HG03432 (cell line): ENCODE results near the gene IQCE.

Experiments
- ATAC-seq: cut with Tn5 transposase; IDR thresholded peaks from one replicate; pipeline ENCODE4 v1.9.1; 2021; ENCODE audit warnings: mild to moderate bottlenecking, moderate library complexity; ENCODE audit not compliant: unreplicated experiment

Gene IQCE

DNA sequence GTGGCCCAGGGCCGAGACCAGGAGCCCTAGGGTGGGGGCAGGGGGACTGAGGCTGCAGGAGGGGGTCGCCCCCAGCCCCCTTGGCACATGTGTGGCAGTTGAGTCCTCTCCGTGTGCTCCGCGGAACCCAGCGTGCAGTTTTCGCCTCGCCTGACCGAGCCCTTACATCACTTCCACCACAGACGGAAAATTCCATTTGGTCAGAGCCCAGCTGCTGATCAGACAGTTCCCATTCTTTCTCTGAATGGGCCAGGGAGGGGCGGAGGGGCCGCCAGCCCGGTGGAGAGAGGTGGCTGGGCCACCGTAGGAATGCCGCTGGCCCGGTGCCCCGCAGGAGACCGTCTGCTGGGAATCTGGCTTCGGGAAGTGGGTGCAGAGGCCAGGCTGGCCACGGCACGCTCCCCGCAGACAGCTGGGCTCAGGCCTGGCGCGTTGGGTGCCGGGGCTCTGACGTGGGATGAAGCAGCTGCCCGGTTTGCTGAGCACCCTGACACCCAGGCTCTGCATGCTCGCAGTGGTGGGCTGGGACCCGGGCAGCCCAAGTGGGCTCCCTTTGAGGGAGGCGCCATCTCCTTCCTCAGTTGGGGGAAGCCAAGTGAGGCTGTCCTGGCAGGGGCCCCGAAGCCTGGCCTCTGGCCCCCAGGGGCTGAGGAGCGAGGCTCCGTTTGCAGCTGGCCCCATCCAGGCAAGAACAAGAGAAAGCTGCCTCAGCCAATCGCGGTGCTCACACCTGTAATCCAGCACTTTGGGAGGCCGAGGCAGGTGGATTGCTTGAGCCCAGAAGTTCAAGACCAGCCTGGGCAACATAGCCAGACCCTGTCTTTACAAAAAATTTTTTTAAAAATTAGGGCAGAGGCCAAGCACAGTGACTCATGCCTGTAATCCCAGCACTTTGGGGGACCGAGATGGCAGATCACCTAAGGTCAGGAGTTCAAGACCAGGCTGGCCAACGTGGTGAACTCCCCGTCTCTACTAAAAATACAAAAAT, 82.9 kb downstream of the IQCE start:
- peak; percentile 47 for ATAC-seq

DNA sequence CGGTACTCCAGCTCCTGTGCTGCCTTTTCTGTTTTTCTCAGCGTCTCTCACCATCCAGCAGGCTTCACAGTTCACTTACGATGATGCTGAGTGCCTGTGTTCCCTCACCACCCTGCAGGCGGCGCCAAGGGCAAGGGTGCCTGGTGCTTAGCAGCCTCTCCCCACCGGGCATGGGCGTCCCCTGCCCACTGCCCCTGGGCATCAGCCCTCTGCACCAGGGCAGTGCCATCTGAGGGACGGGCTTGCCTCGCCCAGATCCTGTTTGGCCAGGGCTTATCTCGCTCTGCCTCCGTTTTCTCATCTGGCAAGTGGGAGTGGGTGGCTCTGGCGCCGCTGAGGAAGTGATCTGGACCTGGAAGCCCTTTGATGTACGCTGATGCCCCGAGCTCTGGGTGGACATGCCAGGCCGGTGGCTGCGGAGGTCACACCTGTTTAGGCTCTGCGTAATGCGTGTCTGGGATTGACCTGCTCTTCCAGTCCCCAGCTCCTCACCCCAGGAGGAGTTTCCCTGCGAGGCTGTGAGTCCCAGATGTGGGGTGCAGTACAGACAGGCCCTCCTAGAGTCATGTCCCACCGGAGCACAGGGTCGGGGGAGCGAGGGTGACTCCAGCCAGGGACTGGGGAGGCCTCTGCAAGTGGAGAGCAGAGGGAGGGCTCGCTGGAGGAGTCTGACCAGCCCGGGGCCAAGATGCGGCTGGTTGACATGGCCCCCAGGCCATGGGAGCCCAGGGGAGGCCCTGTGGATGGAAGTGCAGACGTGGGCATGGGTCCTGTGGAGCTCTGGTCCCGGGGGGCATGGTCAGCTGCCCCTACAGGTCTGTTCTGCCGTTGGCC, 84.8 kb downstream of the IQCE start:
- ATAC-seq = no peak

DNA sequence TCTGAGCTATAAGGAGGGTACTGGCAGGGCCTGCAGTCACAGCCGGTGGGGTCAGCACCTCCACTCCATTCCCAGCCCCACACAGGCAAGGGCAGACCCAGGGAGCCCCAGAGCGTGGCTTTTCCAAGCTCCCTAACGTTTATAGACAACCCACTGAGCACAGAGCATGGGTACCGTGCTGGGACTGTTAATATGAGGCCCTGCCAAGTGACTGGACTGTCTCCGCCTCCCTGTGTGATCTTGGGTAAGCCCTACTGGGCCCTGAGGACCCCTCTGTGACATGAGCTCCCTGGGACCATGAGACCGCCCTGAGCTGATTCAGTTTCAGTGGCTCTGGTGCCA, 85.4 kb downstream of the IQCE start:
- ATAC-seq = no peak

DNA sequence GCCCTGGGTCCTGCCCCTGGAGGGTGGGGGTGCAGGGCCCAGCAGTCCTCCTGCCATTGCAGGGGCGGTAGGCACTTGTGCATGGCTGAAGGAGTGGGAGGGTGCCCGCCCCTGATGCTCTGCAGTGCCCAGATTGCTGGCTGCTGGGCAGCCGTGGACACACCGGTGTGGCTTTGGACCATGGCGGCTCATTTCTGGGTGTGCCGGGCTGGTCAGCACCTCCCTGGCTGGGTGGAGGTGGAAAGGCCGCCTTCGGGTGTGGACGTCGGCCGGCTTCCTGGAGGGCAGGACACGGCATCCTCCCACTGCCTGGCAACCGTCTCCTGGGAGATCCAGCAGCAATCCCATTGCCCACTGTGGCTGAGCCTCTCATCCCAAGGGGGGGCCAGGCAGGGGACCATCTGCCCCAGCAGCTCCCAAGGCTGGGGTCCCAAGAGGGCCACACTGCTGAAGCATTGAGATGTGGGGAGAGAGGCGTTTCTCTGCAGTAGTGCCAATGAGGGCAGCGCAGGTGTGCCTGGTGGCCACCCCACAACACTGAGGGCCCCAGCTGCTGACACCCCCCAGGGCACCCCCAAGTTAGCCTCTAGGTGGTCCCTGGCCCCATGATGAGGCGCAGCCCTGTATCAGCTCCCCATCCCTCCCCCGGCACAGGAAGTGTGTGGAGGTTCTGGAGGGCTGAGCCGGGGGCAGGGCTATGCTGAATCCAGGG, 85.9 kb downstream of the IQCE start:
- ATAC-seq = peak; percentile 39

DNA sequence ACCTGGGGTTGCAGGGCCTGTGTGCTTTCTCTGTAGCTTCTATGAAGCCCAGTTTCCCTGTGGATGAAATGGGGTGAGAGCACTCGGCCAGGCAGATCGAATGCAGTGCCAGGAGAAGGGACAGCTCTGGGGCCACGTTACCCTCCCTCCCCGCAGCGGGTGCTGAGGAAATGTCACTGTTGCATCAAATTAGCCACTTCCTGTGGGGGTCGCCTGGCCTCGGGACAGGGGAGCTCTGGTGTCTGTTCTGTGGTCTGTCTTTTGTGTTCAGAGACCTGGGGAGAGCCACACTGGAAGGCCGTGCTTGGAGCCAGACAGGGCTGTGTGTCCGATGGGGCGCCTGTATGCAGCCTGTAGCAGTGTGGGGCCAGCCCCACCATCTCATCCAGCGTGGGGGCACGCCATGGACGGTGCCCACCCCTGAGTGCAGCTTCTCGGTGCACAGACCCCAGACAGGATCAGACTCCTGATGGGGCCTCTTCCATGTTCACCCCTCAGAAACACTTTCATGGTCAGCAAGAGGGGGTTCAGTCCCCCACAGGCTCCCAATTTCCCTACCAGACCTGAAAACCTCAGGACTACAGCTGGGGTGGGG, 86.6 kb downstream of the IQCE start:
- peak; percentile 56 for ATAC-seq

DNA sequence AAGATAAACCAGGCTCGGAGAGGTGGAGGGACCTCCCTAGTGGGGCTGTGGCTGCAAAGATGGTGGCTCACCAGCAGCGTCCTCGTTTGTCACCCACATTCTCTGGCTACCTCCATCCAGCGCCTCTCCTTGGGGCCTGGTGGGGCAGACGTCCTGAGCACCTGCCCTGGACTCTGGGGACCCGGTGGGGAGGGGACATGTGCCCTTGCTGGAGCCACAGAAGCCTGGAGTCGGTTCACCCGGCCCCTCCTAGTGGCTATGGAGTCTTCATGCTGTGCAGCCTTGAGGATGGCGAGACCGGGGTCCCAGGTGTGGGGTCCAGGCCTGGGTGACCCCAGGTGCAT, 87.5 kb downstream of the IQCE start:
- no peak for ATAC-seq

DNA sequence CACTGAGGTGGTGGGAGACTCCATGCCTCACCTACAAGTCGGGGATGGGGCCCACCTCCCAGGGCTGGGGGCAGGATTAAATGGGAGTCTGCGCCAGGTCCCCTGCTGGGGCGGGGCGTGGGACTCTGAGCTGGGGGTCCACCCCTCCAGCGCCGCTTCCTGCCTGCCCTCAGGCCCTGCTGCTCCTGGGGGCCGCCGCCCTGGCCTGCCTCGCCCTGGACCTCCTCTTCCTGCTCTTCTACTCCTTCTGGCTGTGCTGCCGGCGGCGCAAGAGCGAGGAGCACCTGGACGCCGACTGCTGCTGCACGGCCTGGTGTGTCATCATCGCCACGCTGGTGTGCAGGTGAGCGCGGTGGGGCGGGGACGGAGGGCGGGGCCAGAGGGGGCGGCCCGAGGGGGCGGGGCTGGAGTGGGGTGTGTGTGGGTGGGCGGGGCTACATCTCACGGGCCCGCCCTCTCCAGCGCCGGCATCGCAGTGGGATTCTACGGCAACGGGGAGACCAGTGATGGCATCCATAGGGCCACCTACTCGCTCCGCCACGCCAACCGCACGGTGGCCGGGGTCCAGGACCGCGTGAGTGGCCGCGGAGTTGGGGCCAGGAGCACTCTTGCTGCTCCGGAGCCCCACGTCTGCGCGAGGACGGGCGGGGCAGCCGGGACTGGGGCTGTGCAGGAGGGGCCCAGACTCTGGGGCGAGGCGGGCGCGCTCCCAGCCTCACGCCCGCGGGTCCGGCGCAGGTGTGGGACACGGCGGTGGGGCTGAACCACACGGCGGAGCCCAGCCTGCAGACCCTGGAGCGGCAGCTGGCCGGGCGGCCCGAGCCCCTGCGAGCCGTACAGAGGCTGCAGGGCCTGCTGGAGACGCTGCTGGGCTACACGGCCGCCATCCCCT, 88.1 kb downstream of the IQCE start:
- no peak for ATAC-seq

DNA sequence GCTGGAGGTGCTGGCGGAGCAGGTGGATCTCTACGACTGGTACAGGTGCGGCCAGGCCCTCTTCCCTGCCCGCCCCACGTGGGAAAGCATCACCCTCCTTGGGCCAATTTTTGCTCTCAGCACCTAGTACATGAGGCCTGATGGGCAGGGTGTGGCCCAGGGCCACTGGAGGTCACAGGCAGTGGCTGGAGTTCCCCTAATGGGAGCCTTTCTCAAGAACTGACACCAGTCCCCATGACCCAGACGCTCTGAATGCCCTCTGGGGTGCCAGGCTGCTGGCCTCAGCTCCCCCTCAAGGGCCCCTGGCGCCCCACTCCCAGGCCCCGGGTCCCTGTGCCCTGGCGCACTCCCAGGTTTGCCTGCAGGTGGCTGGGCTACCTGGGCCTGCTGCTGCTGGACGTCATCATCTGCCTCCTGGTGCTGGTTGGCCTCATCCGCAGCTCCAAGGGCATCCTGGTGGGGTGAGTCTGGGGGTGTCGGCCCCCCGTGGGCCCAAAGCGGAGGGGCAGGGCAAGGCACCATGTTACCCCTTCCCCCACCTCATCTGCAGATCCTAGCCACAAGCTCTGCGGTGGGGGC, 88.9 kb downstream of the IQCE start:
- no peak for ATAC-seq

DNA sequence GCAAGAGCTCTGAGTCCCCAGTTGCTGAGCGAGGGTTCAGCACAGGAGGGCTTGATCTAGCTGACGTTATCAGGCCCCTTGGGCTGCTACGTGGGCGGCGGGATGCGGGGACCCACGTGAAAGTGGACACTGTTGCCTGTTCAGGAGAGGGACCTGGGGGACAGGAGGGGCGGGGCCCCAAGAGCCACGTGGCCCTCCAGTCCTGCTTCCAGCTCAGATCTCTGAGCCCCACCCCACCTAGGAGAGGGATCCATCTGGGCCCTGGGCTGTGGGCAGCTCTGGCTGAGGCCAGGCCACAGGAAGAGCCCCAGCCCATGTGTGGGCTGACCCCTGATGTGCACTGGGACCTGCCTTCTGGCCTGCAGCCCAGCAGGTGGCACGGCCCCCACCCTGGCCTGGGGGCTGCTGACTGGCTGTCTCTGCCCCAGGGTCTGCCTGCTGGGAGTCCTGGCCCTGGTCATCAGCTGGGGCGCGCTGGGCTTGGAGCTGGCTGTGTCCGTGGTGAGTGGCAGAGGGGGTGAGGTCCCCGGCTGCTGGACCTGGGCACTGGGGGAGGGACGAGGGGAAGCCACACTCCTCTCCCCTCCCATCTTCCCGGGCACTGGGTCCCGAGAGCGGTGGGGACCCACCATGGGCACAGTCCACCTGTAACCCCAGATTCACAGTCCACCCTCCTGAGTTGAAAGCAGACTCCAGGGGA, 90.5 kb downstream of the IQCE start:
- no peak for ATAC-seq

DNA sequence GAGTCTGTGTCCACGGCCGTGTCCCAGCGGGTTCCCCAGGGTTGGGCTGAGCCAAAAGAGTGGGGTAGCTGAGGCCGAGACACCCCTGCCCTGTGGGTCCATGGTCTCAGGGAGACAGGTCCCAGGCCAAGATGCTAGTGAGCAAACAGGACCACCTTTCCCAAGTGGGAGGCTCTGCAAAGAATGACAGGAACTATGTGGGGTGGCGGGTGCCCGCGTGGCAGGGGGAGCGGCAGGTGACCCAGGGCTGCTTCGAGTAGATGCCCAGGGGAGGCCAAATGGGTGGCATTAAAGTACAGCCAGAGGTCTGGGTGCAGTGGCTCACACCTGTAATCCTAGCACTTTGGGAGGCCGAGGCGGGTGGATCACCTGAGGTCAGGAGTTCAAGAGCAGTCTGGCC, 91.2 kb downstream of the IQCE start:
- no peak for ATAC-seq

DNA sequence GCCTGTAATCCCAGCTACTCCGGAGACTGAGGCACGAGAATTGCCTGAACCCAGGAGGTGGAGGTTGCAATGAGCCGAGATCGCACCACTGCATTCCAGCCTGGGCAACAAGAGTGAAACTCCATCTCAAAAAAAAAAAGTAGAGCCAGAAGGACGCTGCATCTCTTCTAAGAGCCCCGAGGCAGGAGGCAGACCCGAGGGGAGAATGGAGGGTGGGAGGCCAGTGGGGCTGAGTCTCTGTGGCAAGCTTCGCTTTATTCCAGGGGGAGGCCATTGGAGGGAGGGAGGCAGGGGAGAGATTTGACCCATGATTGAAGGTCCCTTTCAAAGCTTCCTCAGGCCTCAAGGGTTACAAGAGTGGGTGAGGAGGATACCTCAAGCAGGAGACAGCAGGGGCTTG, 91.7 kb downstream of the IQCE start:
- ATAC-seq = no peak

DNA sequence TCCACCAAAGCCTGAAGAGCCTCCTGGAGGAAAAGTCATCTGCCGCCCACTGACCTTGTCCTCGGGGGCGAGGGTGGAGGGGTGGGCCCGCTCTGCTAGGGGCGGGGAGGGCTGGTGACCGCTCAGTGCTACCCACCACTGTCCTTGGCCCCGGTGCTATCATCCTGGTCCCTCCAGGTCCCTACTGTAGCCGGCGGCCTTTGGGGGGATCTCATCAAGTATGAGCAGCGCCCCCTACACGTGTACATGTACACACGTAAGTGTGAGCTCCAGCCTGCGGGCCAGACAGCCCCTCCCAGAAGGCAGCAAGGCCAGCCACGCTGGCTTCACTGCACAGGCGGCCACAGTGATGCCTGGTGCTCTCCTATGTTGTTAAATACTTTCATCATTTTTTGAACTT, 92.6 kb downstream of the IQCE start:
- no peak for ATAC-seq

DNA sequence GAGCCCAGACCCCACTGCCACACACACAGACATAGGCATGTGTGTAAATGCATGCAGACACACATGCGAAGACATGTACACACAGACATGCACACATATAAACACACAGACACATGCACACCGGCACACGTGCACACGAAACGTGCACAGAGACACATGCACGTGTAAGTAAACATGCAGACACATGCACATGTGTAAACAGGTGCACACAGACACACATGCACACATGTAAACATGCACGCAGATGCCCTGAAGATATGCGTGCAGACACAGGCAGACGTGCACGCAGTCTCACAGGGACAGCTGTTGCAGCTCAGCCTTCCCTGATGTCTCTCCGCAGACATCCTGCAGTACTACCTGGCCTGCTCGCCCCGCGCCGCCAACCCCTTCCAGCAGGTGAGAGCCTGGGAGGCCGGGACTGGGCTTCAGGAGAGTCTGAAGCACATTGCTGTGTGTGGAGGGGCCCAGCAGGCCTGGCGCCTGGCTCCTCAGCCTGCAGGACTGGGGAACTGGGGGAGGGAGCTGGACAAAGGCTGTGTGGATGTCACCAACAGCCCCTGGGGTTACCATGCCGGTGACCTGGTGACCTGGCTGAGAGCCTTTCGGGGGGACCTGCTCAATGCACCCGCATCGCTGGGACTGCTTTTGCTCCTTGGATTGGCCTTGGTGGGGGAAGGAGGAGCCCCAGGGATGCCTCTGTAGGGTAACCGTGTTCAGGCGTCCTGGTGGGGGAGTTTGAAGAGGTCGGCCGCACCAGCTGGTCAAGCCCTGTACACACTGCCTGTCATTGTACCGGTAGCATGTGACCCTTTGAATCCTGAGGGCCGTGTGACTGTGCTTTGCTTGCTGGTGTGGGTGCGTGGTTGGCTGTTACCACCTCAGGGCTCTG, 93.3 kb downstream of the IQCE start:
- ATAC-seq = no peak

DNA sequence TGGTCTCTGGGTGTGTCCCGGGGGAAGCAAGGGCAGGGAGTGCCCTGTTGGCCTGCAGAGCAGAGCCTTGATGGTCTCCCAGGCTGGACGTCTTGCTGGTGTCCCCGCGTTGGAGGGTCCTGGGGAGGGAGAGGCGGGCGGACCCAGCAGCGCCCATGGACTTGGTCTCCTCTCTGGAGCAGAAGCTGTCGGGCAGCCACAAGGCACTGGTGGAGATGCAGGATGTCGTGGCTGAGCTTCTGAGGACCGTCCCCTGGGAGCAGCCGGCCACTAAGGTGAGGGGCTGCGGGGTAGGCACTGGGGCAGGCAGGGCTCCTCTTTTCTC, 93.9 kb downstream of the IQCE start:
- no peak for ATAC-seq

DNA sequence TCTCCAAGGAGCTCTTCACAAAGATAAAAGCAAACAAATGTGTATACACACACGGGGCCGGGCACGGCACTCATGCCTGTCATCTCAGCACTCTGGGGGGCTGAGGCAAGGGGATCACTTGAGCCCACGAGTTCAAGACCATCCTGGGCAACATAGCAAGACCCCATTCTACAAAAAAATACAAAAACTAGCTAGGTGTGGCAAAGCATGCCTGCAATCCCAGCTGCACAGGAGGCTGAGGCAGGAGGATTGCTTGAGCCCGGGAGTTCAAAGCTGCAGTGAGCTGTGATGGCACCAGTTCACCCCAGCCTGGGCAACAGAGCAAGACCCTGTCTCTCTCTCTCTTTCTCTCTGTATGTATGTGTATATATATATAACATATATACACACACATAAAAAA, 95.3 kb downstream of the IQCE start:
- no peak for ATAC-seq

DNA sequence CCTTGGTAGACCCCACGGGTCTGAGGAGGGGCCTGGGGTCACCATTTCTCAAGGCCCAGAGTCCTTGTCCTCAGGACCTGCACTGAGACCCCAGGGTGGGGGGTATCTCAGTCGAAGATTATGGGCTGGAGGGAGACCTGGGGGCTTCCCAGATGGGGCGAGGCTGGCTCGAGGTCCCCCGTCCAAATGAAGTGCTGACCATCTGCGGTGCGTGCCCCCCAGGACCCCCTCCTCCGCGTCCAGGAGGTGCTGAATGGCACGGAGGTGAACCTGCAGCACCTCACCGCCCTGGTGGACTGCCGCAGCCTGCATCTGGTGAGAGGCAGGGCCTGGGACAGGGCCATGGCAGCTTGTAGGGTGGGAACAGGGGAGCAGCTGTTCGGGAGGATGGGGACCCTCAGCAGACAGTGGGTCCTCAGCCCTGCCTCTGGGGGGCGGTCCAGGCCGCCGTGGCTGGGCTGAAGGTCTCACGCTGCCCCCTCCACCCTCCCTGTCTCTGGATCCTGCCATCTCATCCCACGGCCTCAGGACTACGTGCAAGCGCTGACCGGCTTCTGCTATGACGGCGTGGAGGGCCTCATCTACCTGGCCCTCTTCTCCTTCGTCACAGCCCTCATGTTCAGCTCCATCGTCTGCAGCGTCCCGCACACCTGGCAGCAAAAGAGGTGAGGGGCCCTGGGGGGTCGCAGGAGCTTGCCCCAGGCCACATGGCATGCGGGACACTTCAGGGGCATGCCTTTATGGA, 97.3 kb downstream of the IQCE start:
- ATAC-seq = no peak

DNA sequence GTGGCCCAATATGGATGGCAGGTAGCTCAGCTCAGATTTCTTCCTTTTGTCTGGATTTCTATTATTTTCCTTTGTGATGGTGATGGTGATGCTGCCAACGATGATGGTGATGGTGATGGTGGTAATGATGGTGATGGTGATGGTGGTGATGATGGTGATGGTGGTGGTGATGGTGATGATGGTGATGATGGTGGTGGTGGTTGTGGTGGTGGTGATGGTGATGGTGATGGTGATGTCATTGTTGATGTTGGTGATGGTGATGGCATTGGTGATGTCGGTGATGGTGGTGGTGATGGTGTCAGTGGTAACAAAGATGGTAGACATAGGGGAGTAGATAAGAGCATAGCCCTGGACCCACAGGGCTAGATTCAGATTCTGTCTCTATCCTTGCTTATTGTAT, 98.4 kb downstream of the IQCE start:
- ATAC-seq = no peak
